GM12892 (cell line): ENCODE measurements around the gene SHROOM4.

ENCODE experiments used
- POLR2A ChIP-seq: IDR thresholded peaks from 2 replicates; pipeline ENCODE4 v1.6.1; 2011; ENCODE audit warnings: low read depth, low read length, control low read depth
- POLR2AphosphoS5 ChIP-seq: IDR thresholded peaks from 2 replicates; pipeline ENCODE4 v1.6.1; 2011; ENCODE audit warnings: low read depth, low read length, control low read depth
- TAF1 ChIP-seq: IDR thresholded peaks from 2 replicates; pipeline ENCODE4 v1.6.1; 2011; ENCODE audit warnings: low read depth, mild to moderate bottlenecking, control low read depth, low read length, borderline replicate concordance

DNA sequence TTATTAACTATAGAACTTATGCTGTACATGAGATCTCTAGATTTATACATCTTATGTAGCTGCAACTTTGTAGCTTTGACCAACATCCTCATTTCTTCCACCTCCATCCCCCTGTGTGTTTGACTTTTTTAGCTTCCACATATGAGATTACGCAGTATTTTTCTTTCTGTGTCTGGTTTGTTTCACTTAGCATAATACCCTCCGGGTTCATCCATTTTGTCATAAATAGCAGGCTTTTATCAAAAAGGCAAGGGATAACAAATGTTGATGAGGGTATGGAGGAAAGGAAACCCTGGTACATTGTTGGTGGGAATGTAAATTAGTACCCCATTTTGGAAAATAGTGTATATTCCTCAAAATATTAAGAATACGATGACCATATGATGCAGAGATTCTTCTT, 227.0 kb downstream of the SHROOM4 start:
- TF ChIP-seq POLR2A = no peak
- TF ChIP-seq POLR2AphosphoS5 = no peak
- no peak for TF ChIP-seq TAF1
